Measurements from ENCODE around the gene MRPL19.
A peak's percentile ranks its signal among the peaks of the same experiment; 100 is the strongest.

Gene MRPL19

DNA sequence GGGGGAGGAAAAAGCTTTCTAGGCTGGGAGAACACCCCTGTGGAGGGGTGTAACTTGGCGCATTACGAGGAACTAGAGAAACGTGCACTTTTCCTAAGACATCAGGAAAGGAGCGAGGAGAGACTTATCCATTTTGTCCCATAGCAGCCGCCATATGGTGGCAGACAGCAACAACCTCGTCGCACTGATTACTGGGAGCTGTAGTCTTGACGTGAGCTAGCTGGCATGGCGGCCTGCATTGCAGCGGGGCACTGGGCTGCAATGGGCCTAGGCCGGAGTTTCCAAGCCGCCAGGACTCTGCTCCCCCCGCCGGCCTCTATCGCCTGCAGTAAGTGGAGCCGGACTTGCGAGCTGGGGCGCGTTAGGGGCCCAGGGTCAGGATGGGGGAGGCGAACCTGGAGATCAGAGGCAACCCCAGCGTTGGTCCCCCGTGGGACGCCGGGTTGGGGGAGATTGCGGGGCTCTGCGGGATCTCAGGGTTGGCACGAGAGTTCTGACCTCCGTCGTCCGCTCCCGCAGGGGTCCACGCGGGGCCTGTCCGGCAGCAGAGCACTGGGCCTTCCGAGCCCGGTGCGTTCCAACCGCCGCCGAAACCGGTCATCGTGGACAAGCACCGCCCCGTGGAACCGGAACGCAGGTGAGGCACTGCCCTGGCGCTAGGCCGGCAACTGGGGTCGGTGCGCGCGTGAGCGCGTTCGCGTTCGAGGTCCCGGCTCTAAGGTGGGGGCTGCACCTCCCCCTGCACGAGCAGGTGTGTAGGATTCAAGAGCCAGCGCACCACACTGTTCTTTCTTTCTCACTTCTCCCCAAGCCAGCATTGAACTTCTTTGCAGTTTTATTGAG is at the start of gene MRPL19:
Gene MRPL19, plus strand, starts transcription at position 201 of the 843 bp plus-strand sequence. Its CDS starts 25 bp downstream, at position 226.
- DNase-seq, result peak; percentile 66

DNA sequence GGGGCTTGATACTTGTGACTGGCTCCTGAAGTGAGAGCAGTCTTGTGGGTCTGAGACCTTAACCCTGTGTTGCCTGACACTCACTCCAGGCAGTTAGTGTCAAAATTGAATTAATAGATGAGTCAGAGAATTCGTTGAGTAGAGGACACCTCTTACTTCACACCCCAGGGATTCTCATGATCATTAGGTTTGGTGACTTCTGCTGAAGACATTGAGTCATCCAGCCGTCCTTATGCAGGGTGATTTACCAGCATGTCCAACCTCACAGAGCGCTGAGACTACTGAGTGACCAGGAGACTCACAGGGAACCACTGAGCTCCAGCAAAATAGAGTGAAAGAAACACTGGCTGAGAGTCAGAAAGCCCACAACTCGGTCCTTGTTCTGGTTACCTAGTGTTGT is 49.8 kb upstream of the MRPL19 start:
- no peak for DNase-seq

DNA sequence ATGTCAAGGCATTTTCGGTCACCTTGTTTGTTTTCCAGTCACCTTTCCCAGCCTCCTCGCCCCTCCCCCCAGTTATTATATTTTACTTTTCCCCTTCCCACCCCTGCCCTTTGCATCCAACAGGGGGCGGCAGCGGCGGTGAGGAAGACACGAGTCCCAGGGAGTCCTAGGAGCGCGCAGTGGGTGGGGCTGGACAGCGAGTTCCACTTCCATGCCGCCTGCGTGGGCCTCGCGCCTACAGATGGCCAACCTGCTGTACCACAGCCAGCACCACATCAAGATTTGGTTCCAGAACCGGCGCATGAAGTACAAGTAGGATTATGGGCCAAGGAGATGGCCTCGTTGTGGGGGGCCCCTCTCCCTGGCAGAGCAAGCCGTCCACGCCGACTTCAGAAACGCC is 48.6 kb upstream of the MRPL19 start:
- DNase-seq, result no peak

DNA sequence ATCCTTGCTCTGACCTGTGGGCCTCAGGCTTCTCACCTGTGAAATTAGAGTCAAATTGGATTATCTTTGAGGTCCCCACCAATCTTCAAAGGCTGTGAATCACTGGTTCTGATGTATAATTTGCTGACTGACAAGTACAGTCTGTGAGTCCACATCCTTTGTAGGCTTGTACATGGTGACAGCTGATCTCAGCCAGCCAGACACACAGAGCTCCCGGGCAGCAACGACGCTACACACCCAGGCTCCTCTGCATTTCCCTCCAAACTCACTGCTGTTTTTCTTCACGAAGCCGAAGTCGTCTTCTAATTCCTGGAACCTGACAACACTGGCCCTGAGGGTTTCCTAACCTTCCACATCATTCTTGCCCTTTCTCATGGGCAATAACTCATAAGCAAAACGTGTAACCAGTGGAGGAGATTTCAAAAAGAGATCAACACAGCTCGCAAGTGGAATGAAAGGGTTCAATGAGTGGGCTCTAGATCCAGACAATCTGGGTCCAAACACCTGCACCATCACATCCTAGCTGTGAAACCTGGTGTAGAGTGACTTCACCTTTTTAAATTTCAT is 47.9 kb upstream of the MRPL19 start:
- no peak for DNase-seq

DNA sequence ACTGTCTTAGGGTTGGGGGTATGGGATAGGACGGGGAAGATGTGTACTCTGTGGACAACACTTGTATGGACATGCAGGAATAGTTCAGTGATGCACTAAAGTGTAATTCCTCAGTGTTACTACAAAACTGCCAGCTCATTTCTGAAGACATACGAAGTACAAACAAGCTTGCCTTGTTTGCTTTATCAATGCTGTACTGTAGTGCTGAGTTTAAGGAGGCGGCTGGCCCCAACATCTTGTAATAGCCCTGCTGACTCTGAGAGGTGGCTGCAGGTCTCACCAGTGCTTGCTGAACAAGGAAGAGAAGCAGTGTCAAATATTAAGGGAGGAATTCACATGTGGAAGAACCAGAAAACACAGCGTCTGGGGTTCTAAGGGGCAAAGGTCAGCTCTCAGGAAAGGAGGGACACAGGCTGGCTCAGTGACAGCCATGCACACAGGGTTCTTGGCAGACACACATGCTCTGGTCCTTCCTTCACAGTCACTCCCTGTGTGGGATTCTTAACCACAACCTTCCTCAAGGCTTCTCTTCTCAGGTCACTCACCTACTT is 46.0 kb upstream of the MRPL19 start:
- DNase-seq, result no peak

DNA sequence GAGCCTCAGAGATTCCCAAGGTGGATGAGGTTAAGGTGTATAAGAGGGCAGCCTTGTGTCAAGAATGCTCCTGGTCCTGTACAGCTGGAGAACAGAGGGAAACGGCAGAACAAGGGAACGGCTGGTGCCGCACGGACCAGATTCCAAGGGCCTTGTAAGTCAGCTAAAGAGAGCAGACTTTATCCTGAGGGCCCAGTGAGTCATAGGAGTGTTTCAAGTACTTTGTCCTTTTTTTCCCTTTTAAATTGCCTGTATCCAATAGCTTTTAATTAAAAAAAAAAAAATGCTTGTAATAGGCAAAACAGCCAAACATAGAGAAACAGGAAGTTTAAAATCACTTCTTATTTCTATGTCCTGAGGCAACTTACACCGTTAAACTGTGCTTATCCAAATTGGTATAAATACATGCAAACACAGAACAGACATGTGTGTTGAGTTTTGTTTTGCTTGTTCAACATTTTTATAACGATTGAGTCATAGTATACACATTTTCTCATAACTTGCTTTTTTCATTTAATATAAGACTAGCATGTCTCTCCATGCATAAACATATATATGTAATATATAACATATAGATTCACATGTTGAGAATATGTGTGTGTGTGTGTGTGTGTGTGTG is 43.8 kb upstream of the MRPL19 start:
- DNase-seq, result no peak

DNA sequence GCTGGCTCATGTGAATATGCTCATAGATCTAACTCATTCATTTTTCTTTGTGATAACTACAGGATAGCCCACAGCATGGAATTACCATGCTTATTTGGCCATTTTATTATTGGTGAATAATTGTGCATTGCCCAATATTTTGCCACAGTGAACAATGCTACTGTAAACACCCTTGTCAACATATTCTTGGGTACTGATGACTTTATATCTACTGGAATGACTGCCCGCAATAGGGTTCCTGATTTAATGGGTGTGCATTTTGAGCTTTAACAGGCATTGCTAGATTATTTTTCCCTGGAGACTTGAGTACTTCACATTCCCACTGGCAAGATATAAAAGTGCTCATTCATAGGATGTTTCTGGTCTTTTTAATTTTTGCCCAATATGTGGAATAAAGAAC is 43.1 kb upstream of the MRPL19 start:
- DNase-seq, result no peak

DNA sequence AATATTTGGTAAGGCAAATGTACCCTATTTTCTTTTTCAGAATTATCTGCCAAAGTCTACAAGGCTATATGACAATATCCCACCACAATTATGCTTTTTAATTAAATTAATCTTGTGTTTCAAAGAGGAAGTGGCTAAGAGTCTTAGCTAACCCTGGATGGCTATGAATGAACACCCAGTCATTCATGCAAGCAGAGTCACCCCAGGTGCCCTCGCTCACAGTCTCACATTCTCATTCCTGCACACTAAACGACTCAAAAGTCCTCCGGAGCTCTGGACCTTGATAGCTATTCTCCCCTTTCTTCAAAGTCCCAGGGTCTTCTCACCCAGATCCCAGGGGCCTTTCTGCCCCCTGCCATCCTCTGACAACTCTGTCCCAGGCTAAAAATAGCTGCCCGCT is 42.1 kb upstream of the MRPL19 start:
- no peak for DNase-seq

DNA sequence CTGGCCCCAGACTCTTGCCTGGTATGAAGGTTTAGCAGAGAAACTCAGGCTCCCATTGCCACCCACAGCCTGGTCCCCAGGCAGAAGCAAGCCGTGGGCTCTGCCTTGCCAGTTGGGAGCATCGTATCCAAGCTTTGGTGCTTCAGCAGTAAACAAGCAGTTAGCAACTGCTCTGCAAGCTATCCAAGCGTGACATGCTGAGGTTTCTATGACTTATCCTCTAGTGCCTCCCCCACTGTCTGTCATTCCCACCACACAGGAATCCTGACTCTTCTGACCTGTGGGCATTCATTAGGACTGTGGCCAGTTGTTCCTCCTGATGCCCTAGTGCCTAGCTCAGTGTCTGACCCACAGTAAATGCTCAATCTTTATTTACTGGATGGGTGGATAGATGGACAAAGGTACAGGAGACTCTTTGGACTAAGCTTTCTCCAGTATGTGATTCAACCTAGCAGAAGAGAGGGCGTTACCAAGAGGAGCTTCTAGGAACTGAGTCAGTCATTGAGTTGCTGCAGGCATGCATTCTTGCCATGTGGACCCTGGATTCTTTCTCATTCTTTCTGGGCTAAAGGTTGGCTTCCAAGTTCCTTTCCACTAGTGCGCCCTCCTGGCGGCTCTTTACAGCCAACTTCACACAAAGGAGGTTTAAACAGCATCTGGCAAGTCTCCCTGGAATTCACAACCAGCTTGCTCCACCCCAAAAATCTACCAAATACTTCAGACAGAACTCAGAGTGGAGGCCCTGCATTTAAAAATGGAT is 40.6 kb upstream of the MRPL19 start:
- DNase-seq, result no peak

DNA sequence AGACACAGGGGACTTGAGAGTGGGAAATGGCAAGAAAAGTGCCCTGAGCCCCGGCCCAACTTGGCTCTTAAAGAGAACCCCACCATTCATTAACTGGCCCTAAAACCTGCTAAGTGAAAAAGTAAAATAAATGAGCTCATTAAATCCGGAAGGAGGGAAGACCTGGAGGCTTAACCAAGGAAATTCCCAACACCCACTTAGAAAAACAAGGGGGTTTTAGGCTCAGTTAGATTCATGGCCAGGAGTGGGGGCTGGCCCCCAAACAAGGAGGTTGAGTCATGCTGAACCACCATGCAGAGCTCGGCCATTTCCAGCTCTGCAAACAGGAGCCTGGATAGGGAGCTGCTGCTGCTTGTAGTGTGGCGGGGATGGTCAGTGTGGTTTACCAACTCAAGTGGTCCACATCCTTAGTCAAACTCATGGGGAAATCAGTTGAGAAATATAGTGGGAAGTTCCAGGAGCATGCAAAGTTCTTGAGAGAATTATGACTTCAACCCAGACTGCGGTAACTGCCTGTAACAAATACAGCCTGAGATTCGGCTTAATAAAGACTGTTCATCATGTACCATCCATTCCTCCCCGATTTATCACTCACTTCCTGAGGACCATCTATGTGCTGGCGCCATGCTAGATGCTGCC is 39.7 kb upstream of the MRPL19 start:
- no peak for DNase-seq

DNA sequence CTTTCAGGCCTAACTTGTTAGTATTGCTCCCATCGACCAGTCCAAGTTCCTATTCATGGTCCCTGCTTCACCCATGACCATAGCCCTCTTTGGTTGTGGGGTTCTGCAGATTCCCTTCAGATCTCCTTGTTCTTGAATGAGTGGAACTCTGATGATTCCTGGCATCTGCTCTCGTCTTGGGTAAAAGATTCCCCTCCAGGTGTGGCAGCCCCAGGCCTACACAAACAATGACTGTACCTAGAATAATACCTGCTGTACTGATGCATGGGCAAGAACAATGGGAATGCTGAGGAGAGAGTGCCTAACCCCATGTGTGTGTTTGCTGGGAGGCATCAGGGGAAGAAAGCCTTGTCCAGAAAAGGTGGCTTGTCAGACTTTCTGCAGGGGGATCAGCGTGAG is 39.2 kb upstream of the MRPL19 start:
- no peak for DNase-seq

DNA sequence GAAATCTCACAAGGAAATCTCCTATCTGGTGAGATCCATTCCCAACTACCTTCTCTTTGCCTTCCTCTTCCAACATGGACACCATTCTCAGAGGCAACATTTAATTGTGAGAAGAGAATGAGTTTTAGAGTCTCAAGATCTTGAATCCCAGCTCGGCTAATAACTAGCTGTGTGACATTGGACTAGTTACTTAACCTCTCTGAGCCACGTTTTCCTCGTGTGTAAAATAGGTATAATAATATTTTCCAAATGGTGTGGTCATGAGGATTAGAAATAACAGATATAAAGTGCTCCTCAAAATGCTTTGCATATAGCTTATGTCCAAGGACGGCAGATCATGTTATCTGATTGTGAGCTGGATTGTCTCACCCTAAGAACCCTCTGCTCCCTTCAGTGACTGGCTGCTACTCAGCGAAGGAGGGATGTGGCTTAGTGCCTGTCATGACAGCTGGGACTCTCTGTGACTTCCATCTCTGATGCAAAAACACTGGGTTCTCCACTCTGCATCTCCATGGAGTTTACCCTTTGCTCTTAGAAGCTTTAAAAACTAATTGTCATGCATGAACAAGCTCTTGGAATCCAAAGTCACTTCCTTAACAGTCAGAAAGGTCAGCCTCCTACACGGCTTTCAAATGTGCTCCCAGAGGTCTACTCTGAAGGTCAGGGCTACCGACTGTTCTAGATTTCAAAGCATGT is 38.4 kb upstream of the MRPL19 start:
- DNase-seq, result no peak

DNA sequence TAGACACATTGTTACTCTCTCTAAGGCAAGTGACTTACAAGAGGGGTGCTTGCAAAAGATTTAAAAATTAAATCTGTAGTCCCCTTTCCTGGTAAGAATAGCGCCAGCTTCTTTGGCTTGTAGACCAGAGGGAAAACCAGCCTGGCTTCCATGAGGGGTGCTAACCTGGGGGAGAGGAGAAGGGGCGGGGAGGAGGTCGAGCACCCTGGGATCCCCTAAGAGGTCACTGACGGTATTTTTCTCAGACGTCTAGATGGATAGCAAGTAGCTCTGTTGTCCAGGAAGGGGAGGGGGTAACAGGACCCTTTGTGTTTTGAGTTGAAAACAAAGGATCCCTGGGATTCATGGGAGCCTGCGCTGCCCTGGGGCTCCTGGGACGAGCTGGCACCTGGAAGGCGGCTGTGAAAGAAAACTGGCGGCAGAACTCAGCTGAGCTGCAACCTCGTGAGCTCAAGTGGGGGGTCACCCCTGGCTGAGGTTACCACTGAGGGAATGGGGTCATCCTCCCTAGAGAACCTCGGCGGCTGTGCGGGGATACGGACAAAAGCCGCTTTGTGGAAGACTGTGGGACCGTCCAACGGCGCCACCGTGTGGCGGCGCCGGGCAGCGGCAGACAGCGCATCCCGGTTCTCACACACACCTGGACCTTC is 37.8 kb upstream of the MRPL19 start:
- DNase-seq, result peak; percentile 9

DNA sequence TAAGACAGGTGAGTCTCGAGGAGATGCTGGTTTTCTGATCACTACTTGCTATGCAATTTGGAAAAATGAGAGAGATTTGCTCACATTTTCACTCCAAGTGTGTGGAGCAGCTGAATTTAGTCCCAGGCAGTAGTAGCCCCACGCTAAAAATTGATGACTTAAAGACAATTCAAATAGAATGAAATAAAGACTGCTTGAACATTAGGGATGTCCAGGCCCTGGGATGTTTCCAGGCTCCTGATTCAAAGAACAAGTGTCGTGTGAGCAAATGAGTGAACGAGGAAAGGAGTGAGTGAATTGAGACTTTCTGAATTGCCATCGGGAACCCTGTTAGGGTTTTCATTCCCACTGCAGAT is 37.3 kb upstream of the MRPL19 start:
- no peak for DNase-seq

DNA sequence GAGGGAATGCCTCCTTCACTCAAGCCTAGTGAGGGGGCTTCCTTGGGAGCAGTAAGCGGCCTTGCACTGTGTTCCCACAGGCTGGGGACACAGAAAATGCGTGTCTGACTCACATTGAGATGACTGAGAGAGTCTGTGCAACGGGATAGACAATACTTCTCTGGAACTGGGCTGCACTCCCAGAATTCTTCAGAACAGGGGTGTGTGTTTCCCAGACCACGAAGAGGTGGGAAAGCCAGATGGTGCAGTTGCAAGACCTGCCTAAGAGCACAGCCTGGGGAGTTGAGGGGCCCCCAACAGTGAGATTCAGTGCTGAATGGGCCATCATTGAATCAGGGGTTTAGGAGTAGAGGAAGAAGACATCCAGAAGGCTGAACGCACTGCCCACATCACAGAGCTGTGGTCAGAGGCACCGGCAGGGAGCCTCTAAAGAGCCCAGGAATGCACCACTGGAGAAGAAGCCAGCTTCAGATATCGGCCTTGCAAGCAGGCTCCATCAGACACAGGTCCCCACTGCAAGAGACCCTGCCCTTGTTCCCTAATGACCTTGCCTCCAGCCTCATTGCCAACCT is 36.6 kb upstream of the MRPL19 start:
- no peak for DNase-seq

DNA sequence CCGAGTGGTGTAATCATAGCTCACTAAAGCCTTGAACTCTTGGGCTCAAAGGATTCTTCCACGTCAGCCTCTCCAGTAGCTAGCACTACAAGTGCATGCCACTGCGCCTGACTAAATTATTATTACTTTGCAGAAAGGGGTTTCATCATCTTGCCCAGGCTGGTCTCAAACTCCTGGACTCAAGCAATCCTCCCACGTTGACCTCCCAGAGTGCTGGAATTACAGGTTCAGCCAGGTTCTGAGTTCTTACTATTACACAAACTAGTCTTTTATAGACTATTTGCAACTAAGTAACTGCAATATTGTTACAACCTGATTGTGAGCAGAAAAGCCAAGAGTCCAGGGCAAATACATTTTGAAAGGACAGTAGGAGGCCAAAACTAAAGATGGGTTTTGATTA is 35.9 kb upstream of the MRPL19 start:
- DNase-seq, result no peak

DNA sequence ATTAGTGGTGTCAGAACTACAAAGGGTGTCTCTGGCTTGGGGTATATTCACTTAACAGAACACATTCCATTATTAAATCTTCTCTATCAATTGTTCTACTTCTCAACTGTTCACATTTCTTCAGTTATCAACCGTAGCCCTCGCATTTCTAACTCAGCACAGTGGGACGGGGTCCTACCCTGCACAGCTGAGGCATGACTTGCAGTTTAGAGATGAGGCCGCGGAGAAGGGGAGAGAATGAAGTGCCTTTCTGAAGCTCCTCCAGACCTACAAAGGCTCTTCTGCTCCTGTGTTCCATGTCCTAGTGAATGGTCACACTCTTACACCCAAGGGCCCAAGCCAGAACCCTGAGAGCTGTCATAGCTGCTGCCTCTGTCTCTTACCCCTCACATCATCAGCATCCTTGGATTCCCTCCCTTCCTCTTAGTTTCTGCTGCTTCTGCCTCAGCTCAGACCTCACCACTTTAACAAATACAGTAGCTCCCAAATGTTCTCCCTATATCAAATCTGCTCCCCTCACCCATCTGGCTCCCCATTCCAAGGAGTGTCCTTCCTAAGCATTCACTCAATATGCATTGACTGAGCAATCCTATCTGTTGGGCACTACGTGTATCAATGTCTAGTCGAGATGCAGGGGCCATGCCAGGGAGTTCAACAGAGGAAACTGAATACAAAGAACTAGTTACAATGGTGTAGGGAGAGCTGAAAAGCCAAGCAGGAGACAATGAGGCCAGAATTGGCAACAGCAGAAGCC is 34.3 kb upstream of the MRPL19 start:
- no peak for DNase-seq

DNA sequence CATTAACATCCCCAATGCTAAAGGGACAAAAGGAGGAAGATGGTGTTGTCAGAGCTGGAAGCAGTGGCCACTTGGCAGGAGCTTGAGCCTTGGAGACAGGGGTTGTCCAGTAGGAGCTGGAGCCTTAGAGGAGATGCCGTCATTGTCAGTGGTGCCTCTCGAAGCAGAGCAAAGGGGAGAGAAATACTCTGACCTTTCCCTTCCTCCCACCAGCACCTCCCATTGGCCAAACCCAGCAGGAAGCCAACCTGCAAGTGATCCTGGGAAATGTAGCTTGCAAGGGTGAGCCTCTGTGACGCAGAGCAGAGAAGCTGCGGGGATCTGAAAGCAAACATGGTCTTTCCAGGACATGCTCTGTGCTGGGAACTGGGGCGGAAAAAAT is 33.7 kb upstream of the MRPL19 start:
- no peak for DNase-seq

DNA sequence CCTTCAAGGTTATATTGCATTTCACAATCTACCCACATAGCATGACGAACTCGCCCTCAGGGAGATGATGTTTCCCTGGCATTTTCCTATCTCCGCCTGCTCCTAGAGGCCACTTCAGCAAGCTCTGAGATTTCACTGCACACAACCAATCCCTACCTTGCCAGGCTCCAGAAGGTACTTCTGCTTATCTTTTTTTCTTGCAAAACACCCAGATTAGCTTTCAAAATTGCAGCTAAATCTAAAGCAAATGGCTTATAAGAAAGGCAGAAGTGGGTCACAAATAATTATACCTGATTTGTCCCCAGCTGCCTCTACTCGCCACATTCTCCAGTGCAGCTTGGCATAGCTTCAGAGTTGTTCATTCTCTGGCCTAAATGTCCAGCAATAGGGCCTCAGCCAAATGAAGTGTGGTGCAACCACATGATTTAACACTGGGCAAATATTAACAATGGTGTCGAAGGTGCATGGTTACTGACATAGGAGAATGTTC is 32.4 kb upstream of the MRPL19 start:
- DNase-seq, result no peak

DNA sequence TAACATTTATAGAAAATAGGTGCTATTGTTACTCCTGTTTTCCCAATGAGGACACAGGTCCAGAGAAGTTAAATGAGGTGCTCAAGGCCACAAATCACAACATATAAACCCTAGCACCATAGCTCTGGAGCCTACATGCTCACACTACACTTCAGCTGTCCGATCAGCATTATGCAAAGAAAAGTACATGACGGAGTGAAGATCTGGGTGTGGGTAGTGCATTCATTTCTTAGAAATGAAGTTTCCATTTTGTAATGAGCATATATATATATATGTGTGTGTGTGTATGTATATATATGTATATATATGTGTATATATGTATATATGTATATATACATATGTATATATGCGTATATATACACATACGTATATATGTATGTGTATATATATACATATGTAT is 30.2 kb upstream of the MRPL19 start:
- DNase-seq, result no peak
